Small intestine (tissue), 7 donors: ENCODE data around the gene RECQL. TPM values are rescaled to one million over a fixed set of nuclear protein-coding genes. Genes with fewer than 3 reads are reported as not detected.

Source experiments
- DNase-seq, 2 donors: peaks; one replicate each; pipeline versions ENCODE4 v3.0.0 to v3.0.0-alpha.2; 2013
- FAIRE-seq: peaks from 2 replicates; lab custom pipeline; 2012; peaks lifted over from hg19 to GRCh38; lab: Jason Lieb, UNC
- H3K27ac ChIP-seq, 3 donors: one replicate each; pipeline ENCODE4 v1.5.1; 2013; ENCODE audit warnings: low read length in 2 of 3, mild to moderate bottlenecking in 2 of 3, control low read depth in 1 of 3, inconsistent platforms in 1 of 3, low read depth in 1 of 3, moderate library complexity in 1 of 3
- H3K27me3 ChIP-seq, 3 donors: one replicate each; pipeline ENCODE4 v1.6.1; 2013; ENCODE audit warnings: low read length in 3 of 3, inconsistent platforms in 1 of 3; ENCODE audit not compliant: control insufficient read depth in 3 of 3, insufficient read depth in 3 of 3
- H3K36me3 ChIP-seq, 3 donors: one replicate each; pipeline ENCODE4 v1.6.1; 2013; ENCODE audit warnings: low read length in 3 of 3, inconsistent platforms in 1 of 3, low read depth in 1 of 3, mild to moderate bottlenecking in 1 of 3, moderate library complexity in 1 of 3; ENCODE audit not compliant: control insufficient read depth in 3 of 3, insufficient read depth in 2 of 3
- H3K4me1 ChIP-seq, 3 donors: one replicate each; pipeline ENCODE4 v1.6.1; 2013; ENCODE audit warnings: low read length in 2 of 3, inconsistent platforms in 1 of 3, low read depth in 1 of 3, mild to moderate bottlenecking in 1 of 3, moderate library complexity in 1 of 3; ENCODE audit not compliant: control insufficient read depth in 3 of 3, insufficient read depth in 2 of 3
- H3K4me3 ChIP-seq, 3 donors: one replicate each; pipeline ENCODE4 v1.5.1; 2013; ENCODE audit warnings: low read length in 3 of 3, control low read depth in 1 of 3, inconsistent platforms in 1 of 3, low read depth in 1 of 3, mild to moderate bottlenecking in 1 of 3, moderate library complexity in 1 of 3
- H3K9me3 ChIP-seq, 2 donors: one replicate each; pipeline ENCODE4 v1.6.1; 2013; ENCODE audit warnings: low read depth in 1 of 2, low read length in 1 of 2; ENCODE audit not compliant: control insufficient read depth in 2 of 2, insufficient read depth in 1 of 2
- WGBS, 3 donors: extraction: QIAGEN DNeasy Blood & Tissue Kit; methylation state at CpG; one replicate each; pipeline ENCODE4 v1.1.7; 2013; 5-methylcytosine and 5-hydroxymethylcytosine counted together
- polyA plus RNA-seq, 4 donors: library from polyadenylated mRNA; stranded (reverse) in 3 of 4; unstranded in 1 of 4; fragments of 200-250 nt in 3 of 4; fragments of 120-200 nt in 1 of 4; gene quantifications; one replicate each; pipeline versions ENCODE4 v1.2.1 to v1.2.3, GENCODE V29; 2013
- donor health status: healthy with polysubstance abuse.
- donor health status: control.
- donor health status: control.
- donor health status: Bipolar disorder and iron deficiency.
- donor health status: healthy.

Gene RECQL
- polyA plus RNA-seq, 4 donors: 5.7 to 18.7 (median 11.4) TPM

DNA sequence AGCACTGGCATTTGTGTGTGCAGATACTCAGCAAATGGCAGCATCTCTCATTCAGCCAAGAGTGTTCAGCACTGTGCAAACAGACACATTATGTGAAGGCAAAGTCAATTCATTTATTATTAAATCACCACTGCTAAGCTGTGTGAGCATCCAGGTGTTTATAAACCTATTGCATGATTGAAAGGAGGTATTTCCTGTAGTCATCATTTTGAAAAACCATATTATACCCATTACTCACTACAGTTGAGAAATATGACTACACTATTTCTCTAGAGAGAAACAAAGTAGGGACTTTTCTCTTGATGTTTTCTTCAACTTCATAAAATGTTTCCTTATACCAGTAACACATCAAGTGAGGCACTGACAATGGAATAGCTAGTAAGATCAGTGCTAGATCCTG is 38.4 kb upstream of the RECQL start:
- Histone ChIP-seq H3K27me3 (no peaks in the 10 kb centered on the region), H3K36me3 (no peaks in the 10 kb centered on the region), H3K9me3 (no peaks in the 10 kb centered on the region), H3K27ac (no peak overlapping the region), H3K4me3 (no peak overlapping the region), H3K4me1 (no peaks in the 10 kb centered on the region)
- FAIRE-seq (no peak), DNase-seq (no peak)

DNA sequence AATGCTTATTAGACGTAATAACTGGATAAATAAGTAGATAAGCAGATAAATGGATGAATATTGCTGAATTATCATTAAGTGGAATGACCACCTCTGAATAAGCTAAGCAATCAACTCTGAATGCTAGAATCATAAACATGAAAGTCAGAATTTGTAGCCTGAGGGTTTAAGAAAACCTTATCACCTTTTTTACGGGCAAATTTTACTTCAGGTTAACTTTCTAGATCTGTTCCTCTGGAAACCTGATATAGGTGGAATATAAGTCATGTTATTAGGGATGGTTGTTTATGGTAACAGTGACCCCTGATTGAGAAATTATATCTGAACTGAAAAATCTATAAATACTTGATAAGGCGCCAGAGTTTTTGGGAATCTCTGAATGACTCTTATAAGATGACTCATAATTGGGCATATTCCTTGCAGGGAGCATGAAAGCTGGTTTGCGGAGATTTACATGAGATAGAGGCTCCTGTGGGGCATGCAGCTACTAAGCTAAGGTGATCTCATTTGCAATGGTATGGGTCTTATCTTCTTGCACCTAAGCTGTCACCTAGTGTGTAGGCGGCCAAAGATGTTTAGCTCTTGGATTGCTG is 36.7 kb upstream of the RECQL start:
- H3K27me3 ChIP-seq: no peaks in the 10 kb centered on the region
- H3K27ac ChIP-seq: no peak overlapping the region
- FAIRE-seq (no peak), DNase-seq (no peak)
- no peaks in the 10 kb centered on the region for H3K36me3 ChIP-seq
- no peaks in the 10 kb centered on the region for H3K4me1 ChIP-seq
- no peaks in the 10 kb centered on the region for H3K9me3 ChIP-seq
- 67 to 87% (median 76%) methylated on average over 5 of the region's 5 CpGs for WGBS, 3 donors
- H3K4me3 ChIP-seq: no peak overlapping the region

DNA sequence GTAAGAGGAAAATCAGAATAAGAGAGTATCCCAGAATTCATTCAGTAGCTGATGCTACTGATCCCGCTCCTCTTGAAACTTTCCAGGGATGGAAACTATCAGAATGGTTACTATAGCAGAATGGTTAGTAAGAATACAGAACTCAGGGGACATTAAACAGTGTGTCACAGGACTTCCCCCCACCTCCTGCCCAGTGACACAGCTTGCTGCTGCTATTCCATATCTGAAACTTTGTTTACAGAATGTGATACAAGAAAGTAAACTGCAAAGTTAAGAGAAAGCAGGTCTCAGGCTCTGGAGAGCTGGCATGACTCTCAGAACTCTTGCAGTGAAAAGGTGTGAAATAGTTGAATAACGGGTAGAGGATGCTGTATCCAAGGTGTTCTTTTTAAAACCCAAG is 28.0 kb upstream of the RECQL start:
- Histone ChIP-seq H3K27me3 (peaks cover 0 to 32% (median 15%) of the 10 kb centered on the region in 3 donors), H3K9me3 (no peaks in the 10 kb centered on the region), H3K27ac (no peak overlapping the region), H3K4me1 (no peaks in the 10 kb centered on the region), H3K4me3 (no peak overlapping the region), H3K36me3 (no peaks in the 10 kb centered on the region)
- DNase-seq (no peak), FAIRE-seq (no peak)
- 64 to 79% (median 67%) methylated on average over 2 of the region's 2 CpGs for WGBS, 3 donors

DNA sequence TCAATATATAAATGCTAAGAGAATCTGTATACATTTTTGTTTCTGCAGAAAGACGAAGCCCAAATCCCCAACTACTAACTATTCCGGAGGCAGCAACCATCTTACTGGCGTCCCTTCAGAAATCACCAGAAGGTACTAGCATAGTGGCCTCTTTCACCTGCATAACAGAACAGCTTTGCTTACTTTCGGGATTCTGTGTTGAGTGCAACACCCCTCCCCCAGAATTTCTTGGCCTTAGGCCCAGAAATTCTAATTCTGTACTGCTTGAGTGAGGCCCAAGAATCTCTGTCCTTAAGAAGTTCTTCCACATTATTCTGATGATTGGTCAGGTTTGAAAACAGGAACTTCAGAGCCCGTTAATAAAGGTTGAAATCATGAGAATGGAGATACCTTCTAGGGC is 27.5 kb upstream of the RECQL start:
- WGBS, 3 donors: 78 to 79% (median 78%) methylated on average over 5 of the region's 5 CpGs

DNA sequence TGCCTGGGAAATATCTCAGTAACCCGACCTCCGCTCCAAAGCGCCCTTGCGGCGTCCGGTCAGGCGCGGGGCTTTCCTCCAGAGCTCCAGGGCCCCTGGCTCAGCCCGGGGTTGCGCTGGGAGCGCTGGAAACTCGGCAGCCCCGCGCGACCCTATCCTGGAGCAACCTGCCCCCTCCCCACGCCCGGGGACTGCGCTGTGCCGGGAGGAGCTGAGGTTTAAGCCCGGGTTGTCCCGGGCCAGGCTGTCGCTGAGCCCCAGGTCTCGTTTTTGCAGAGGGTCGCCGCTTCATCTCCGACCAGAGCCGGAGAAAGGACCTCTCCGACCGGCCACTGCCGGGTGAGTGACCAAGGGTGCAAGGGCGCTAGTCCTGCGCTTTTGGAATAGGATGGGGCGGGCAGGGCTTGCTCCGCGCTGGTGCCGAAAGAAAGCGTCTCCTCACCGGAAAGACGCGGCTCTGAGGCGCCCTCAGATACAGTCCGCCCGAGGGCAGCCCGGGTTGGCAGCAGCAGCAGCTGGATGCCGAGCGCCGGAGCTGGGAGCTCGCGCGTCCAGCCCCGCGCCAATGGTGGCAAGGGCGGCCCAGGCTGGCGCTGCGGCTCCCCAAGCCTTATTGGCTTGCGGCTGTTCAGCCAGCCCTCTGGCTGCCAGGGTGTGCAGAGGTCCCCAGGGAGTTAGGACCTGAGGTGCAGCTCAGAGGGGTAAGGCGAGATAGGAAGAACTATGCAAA is 26.2 kb upstream of the RECQL start:
- Histone ChIP-seq H3K4me3 (peak overlapping the region; percentile 32 to 54 (median 32)), H3K27ac (no peak overlapping the region), H3K4me1 (no peaks in the 10 kb centered on the region), H3K27me3 (peaks cover 0 to 32% (median 15%) of the 10 kb centered on the region in 3 donors), H3K9me3 (no peaks in the 10 kb centered on the region), H3K36me3 (no peaks in the 10 kb centered on the region)
- WGBS, 3 donors: 1 to 2% (median 1%) methylated on average over 51 to 57 of the region's 57 CpGs
- peak; percentile 5 to 45 for DNase-seq
- no peak for FAIRE-seq

More for the DNA sequence above, 27.5 kb upstream of the RECQL start:
- Histone ChIP-seq H3K27me3 (peaks cover 0 to 32% (median 15%) of the 10 kb centered on the region in 3 donors), H3K36me3 (no peaks in the 10 kb centered on the region), H3K4me1 (no peaks in the 10 kb centered on the region), H3K9me3 (no peaks in the 10 kb centered on the region), H3K4me3 (no peak overlapping the region), H3K27ac (no peak overlapping the region)
- DNase-seq (no peak), FAIRE-seq (no peak)

DNA sequence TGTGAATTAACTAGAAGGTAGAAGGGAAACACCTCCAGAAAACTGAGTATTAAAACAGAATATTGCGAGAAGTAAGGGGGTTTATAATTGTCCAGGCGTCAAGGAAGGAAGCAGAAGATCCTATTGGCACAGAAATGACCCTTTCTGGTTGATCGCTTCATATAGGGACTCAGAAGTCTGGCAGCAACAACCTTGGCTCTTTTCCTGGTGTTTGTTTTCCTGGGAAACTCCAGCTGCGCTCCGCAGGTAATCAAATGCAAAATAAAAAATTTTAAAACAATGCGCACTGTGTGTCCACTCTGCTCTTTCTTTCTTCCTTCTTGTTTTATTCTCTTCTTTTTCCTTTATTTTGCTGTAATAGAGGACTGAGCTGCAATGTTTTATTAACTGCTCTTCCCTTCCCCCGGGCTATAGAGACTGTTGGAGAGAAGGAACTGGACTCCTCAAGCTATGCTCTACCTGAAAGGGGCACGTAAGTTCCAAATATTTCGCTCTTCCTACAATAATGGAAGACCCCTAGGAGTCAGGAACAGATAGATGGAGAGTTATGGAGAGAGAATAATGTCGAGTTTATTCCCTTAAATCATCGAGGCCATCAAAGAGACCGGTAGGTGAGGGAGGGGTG is 25.4 kb upstream of the RECQL start:
- WGBS, 3 donors: 30 to 43% (median 38%) methylated on average over 12 of the region's 12 CpGs
- DNase-seq: no peak

DNA sequence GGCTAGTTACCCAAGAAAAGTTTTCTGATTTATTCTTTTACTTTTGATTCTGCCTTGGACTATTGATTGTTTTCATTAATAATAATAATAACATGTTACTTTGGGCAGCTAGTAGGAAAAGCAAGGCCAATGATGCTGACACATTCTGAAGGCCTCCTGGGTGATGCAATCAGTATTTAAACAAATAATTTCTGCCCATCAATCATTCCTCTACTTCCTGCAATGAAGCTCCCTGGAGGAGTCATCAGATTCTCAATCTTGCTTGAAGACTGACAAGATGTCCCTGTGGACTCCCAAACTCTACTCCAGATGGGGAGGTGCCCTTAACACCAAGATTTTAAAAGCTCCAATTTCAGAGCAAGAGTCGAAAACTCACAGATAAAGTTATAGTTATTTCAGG is 24.6 kb upstream of the RECQL start, which contains the start of gene SPX:
Gene SPX (plus strand): TSS at position 244 of the 400 bp plus-strand sequence. CDS start 177 bp downstream, outside the sequence.
- H3K9me3 ChIP-seq: no peaks in the 10 kb centered on the region
- FAIRE-seq (no peak), DNase-seq (no peak)
- H3K4me1 ChIP-seq: no peaks in the 10 kb centered on the region
- 90 to 95% (median 92%) methylated on average over 1 of the region's 1 CpG for WGBS, 3 donors
- no peak within 1 kb of the TSS for H3K27ac ChIP-seq
- peaks cover 0 to 32% (median 15%) of the 10 kb centered on the region in 3 donors for H3K27me3 ChIP-seq
- no peaks in the 10 kb centered on the region for H3K36me3 ChIP-seq
- H3K4me3 ChIP-seq: peak within 1 kb of the TSS in 1 of 3 donors; percentile 54

More for the DNA sequence above, 25.4 kb upstream of the RECQL start:
- Histone ChIP-seq H3K9me3 (no peaks in the 10 kb centered on the region), H3K27ac (no peak overlapping the region), H3K27me3 (peaks cover 0 to 32% (median 15%) of the 10 kb centered on the region in 3 donors), H3K4me3 (peak overlapping the region in 1 of 3 donors; percentile 54), H3K36me3 (no peaks in the 10 kb centered on the region), H3K4me1 (no peaks in the 10 kb centered on the region)
- FAIRE-seq: no peak

DNA sequence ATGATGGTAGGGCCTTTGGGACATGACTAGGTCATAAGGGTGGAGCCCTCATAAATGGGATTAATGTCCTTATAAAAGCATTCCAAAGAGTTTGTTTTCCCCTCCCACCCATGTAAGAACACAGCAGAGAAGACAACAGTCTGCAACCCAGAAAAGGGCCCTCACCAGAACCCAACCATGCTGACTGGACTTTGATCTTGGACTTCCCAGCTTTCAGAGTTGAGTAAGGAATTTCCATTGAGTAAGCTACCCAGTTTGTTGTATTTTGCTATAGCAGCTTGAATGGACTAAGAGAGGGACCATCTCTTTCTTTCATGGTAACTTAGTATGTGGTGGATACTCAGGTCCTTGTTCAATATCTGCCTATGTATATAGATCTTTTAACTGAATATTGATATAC is 21.7 kb upstream of the RECQL start:
- no peak overlapping the region for H3K27ac ChIP-seq
- H3K27me3 ChIP-seq: peaks cover 0 to 18% (median 9%) of the 10 kb centered on the region in 3 donors
- H3K9me3 ChIP-seq: no peaks in the 10 kb centered on the region
- H3K4me3 ChIP-seq: no peak overlapping the region
- no peaks in the 10 kb centered on the region for H3K36me3 ChIP-seq
- FAIRE-seq (no peak), DNase-seq (no peak)
- no peaks in the 10 kb centered on the region for H3K4me1 ChIP-seq
